ENCODE data around the gene FCHSD1. TPM values are rescaled to one million over a fixed set of nuclear protein-coding genes. Genes with fewer than 3 reads are reported as not detected.

FCHSD1 gene
- total RNA-seq, 1 experiment from 2014 or later, result 23.1 TPM

GRCh38 chr5:141634720-141635119, 16.5 kb downstream of the FCHSD1 start:
- H3K56ac ChIP-seq (ENCODE audit: insufficient read length, low read depth, low read length), result no peak overlapping the region
- H3K4me1 Mint-ChIP-seq, result peaks cover 18 to 23% of the 10 kb centered on the region in 2 experiments
- no peak overlapping the region for H3K4ac ChIP-seq (ENCODE audit: low read depth, low read length)
- peaks cover 10% of the 10 kb centered on the region for H3K79me1 ChIP-seq (ENCODE audit: insufficient read depth, low read depth, low read length, poor library complexity, severe bottlenecking)
- H2AK5ac ChIP-seq (ENCODE audit: insufficient read length, low read length), result no peak overlapping the region
- H2BK15ac ChIP-seq (ENCODE audit: low read depth, low read length), result no peak overlapping the region
- peak overlapping the region; percentile 45 to 92; a peak in 3 of 5 replicates for H3K4me3 Mint-ChIP-seq
- no peak overlapping the region for H2BK12ac ChIP-seq (ENCODE audit: insufficient read length, low read depth, low read length)
- H3K27ac ChIP-seq (ENCODE audit: insufficient read length, low read depth, low read length), result no peak overlapping the region
- H3K23ac ChIP-seq (ENCODE audit: insufficient read length, low read depth, low read length), result no peak overlapping the region
- H3K23me2 ChIP-seq (ENCODE audit: insufficient read length, low read depth, low read length, poor library complexity, severe bottlenecking), result peaks cover 14% of the 10 kb centered on the region
- H3K9me3 ChIP-seq (ENCODE audit: control insufficient read depth, low read depth, low read length), result no peaks in the 10 kb centered on the region
- H3K4me1 ChIP-seq (ENCODE audit: insufficient read depth, low read length), result peaks cover 4% of the 10 kb centered on the region; the same call in 1 of the 2 replicates
- no peak overlapping the region for H4K91ac ChIP-seq (ENCODE audit: insufficient read length, low read depth, low read length)
- no peak overlapping the region for H3K18ac ChIP-seq (ENCODE audit: insufficient read length, low read depth, low read length)
- no peak overlapping the region for H2BK5ac ChIP-seq (ENCODE audit: insufficient read length, low read length)
- H2BK120ac ChIP-seq (ENCODE audit: low read depth, low read length, poor library complexity, severe bottlenecking), result no peak overlapping the region
- H4K8ac ChIP-seq (replicated peaks; ENCODE audit: insufficient read length, low read depth, low read length), result no peak overlapping the region
- H4K20me1 ChIP-seq (ENCODE audit: control insufficient read depth, insufficient read depth, insufficient read length), result no peaks in the 10 kb centered on the region
- H3K27ac Mint-ChIP-seq, result peak overlapping the region in 1 of 3 experiments; percentile 17; a peak in 1 of 7 replicates
- H3K9ac ChIP-seq (ENCODE audit: extremely low read depth, insufficient read length, low read length), result no peak overlapping the region
- no CpG with 5 or more reads among the region's 6 CpGs for WGBS (ENCODE audit: extremely low coverage, insufficient read length, low lambda C conversion rate)
- H4K5ac ChIP-seq (ENCODE audit: insufficient read length, low read depth, low read length), result no peak overlapping the region
- H2BK20ac ChIP-seq (ENCODE audit: low read depth, low read length, poor library complexity, severe bottlenecking), result no peak overlapping the region
- peaks cover 2% of the 10 kb centered on the region for H3K27me3 Mint-ChIP-seq (ENCODE audit: low read depth)
- no peak overlapping the region for H3K4me2 ChIP-seq (ENCODE audit: insufficient read depth, insufficient read length, low read length)
- H3K14ac ChIP-seq (ENCODE audit: insufficient read depth, low read length), result no peak overlapping the region
- DNase-seq, result no peak
- peaks cover 10% of the 10 kb centered on the region; the same call in 1 of the 2 replicates for H3K79me2 ChIP-seq (ENCODE audit: insufficient read depth, low read length)
- peaks cover 11 to 23% (median 13%) of the 10 kb centered on the region in 3 experiments; a peak in 6 of 7 replicates for H3K36me3 Mint-ChIP-seq (ENCODE audit: insufficient read depth in 1 of 3, low read depth in 3 of 3)
- H3T11ph ChIP-seq (ENCODE audit: low read length), result no peak overlapping the region
- no peak overlapping the region for H2AFZ ChIP-seq (ENCODE audit: low read length)
- no peak for TF ChIP-seq CTCF (conservative IDR thresholded peaks at IDR 0.05)
- H3K27me3 ChIP-seq (ENCODE audit: insufficient read depth, low read length), result no peaks in the 10 kb centered on the region
- no peaks in the 10 kb centered on the region; a peak in 1 of 5 replicates for H3K9me3 Mint-ChIP-seq
